ENCODE measurements around the gene PAX5.
A peak's percentile ranks its signal among the peaks of the same experiment; 100 is the strongest.

PAX5 gene

GRCh38 chr9:36847781-36848673, 186.0 kb downstream of the PAX5 start:
- DNase-seq: peak; percentile 74

GRCh38 chr9:36846621-36847020, 187.4 kb downstream of the PAX5 start:
- DNase-seq: no peak

GRCh38 chr9:36845844-36846243, 188.2 kb downstream of the PAX5 start:
- no peak for DNase-seq

- DNase-seq: no peak
Observed at GRCh38 chr9:36844961-36845360, 189.1 kb downstream of the PAX5 start.

- no peak for DNase-seq
Observed at GRCh38 chr9:36843964-36844363, 190.1 kb downstream of the PAX5 start.

- DNase-seq: no peak
Observed at GRCh38 chr9:36842560-36843530, 191.2 kb downstream of the PAX5 start.

GRCh38 chr9:36840898-36841536, 193.1 kb downstream of the PAX5 start:
- DNase-seq: no peak

- DNase-seq: no peak
Observed at GRCh38 chr9:36839131-36839885, 194.8 kb downstream of the PAX5 start.

- no peak for DNase-seq
Observed at GRCh38 chr9:36837431-36838405, 196.3 kb downstream of the PAX5 start.

- no peak for DNase-seq
Observed at GRCh38 chr9:36836486-36836885, 197.6 kb downstream of the PAX5 start.

- DNase-seq: no peak
Observed at GRCh38 chr9:36835271-36835996, 198.6 kb downstream of the PAX5 start.

- no peak for DNase-seq
Observed at GRCh38 chr9:36834736-36835135, 199.3 kb downstream of the PAX5 start.

- no peak for DNase-seq
Observed at GRCh38 chr9:36833954-36834353, 200.1 kb downstream of the PAX5 start.

GRCh38 chr9:36832164-36832795, 201.8 kb downstream of the PAX5 start:
- DNase-seq: no peak

- DNase-seq: no peak
Observed at GRCh38 chr9:36831381-36832161, 202.5 kb downstream of the PAX5 start.

- no peak for DNase-seq
Observed at GRCh38 chr9:36828611-36829013, 205.5 kb downstream of the PAX5 start.

GRCh38 chr9:36827593-36827992, 206.5 kb downstream of the PAX5 start:
- DNase-seq: no peak

GRCh38 chr9:36826581-36826980, 207.5 kb downstream of the PAX5 start:
- DNase-seq: no peak

GRCh38 chr9:36825179-36825578, 208.9 kb downstream of the PAX5 start:
- no peak for DNase-seq
